GM13976 (cell line): ENCODE results near the gene ERC1.

Experiments used
- DNase-seq: peaks from one replicate; pipeline ENCODE4 v3.0.0; 2012; ENCODE audit warnings: low spot score
- CTCF ChIP-seq: IDR thresholded peaks from 2 replicates; pipeline ENCODE4 v1.5.1; 2012; ENCODE audit warnings: borderline replicate concordance, mild to moderate bottlenecking; ENCODE audit not compliant: insufficient read depth; ENCODE audit errors: extremely low read depth, missing control alignments, control extremely low read depth
- in situ Hi-C: fragments of 300-500 bp; cut with MboI; formaldehyde crosslinking; loops from one replicate; pipeline ENCODE4 v1.12.0; 2022; ENCODE audit warnings: low sequenced_read_pairs, mixed read lengths, inconsistent platforms; ENCODE audit not compliant: unreplicated experiment

Gene ERC1

GRCh38 chr12:1103632-1104031, 112.6 kb downstream of the ERC1 start:
- in situ Hi-C loops: loop anchor here (25.0 kb wide), 1 partner anchor 684 kb away; no protein-coding TSS in a partner anchor
- TF ChIP-seq CTCF: no peak
- no peak for DNase-seq

- in situ Hi-C loops: loop anchor here (25.0 kb wide), 1 partner anchor 683 kb away; no protein-coding TSS in a partner anchor
- TF ChIP-seq CTCF: peak; percentile 18
- DNase-seq: no peak
Observed at GRCh38 chr12:1104088-1104800, 113.2 kb downstream of the ERC1 start.

- TF ChIP-seq CTCF: no peak
- no peak for DNase-seq
- in situ Hi-C loops: loop anchor here (25.0 kb wide), 1 partner anchor 680 kb away; no protein-coding TSS in a partner anchor
Observed at GRCh38 chr12:1107669-1108068, 116.6 kb downstream of the ERC1 start.

GRCh38 chr12:1108276-1108675, 117.3 kb downstream of the ERC1 start:
- TF ChIP-seq CTCF: no peak
- in situ Hi-C loops: loop anchor here (25.0 kb wide), 1 partner anchor 679 kb away; no protein-coding TSS in a partner anchor

GRCh38 chr12:1115484-1116231, 124.6 kb downstream of the ERC1 start:
- TF ChIP-seq CTCF: no peak
- in situ Hi-C loops: loop anchor here (5.0 to 25.0 kb wide), 2 partner anchors 462 to 672 kb away; no protein-coding TSS in a partner anchor
- no peak for DNase-seq

More at GRCh38 chr12:1108276-1108675, 117.3 kb downstream of the ERC1 start:
- DNase-seq: peak; percentile 67

GRCh38 chr12:1117371-1117770, 126.3 kb downstream of the ERC1 start:
- DNase-seq: no peak
- in situ Hi-C loops: loop anchor here (5.0 to 25.0 kb wide), 2 partner anchors 460 to 670 kb away; no protein-coding TSS in a partner anchor
- no peak for TF ChIP-seq CTCF
